Peyer's patch (tissue), 4 donors: ENCODE results near the gene C9orf153.

Source experiments
- CTCF ChIP-seq, 6 experiments: fragments of 450-650 bp in 4 of 6; fragments of 200-600 bp in 2 of 6; sonication (generic) in 1 of 6; IDR thresholded peaks; one replicate each; pipeline ENCODE4 v1.5.1; 2017 to 2019; ENCODE audit warnings: antibody characterized with exemption in 6 of 6, mild to moderate bottlenecking in 3 of 6, moderate library complexity in 1 of 6
- POLR2A ChIP-seq, 2 donors: fragments of 450-650 bp; IDR thresholded peaks; one replicate each; pipeline ENCODE4 v1.5.1; 2017; ENCODE audit warnings: antibody characterized with exemption in 2 of 2, mild to moderate bottlenecking in 2 of 2, moderate library complexity in 2 of 2

GRCh38 chr9:86262492-86262891 lies 3.0 kb upstream of the C9orf153 start:
- TF ChIP-seq CTCF (IDR thresholded peaks at IDR 0.05) (no peak), POLR2A (IDR thresholded peaks at IDR 0.05) (no peak)
